Stimulated activated naive CD4-positive, alpha-beta T cell (primary cell): ENCODE data around the gene UBE2R2.
"Not testable (repeated sequence)": the region's sequence is repeated elsewhere in the genome, so short reads cannot be mapped to it uniquely, and the experiment has no call there.

ENCODE experiments used
- DNase-seq, 6 experiments: peaks; one replicate each; lab custom pipeline; 2025; lab: John Stamatoyannopoulos, UW

Gene UBE2R2, protein sequence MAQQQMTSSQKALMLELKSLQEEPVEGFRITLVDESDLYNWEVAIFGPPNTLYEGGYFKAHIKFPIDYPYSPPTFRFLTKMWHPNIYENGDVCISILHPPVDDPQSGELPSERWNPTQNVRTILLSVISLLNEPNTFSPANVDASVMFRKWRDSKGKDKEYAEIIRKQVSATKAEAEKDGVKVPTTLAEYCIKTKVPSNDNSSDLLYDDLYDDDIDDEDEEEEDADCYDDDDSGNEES

DNA sequence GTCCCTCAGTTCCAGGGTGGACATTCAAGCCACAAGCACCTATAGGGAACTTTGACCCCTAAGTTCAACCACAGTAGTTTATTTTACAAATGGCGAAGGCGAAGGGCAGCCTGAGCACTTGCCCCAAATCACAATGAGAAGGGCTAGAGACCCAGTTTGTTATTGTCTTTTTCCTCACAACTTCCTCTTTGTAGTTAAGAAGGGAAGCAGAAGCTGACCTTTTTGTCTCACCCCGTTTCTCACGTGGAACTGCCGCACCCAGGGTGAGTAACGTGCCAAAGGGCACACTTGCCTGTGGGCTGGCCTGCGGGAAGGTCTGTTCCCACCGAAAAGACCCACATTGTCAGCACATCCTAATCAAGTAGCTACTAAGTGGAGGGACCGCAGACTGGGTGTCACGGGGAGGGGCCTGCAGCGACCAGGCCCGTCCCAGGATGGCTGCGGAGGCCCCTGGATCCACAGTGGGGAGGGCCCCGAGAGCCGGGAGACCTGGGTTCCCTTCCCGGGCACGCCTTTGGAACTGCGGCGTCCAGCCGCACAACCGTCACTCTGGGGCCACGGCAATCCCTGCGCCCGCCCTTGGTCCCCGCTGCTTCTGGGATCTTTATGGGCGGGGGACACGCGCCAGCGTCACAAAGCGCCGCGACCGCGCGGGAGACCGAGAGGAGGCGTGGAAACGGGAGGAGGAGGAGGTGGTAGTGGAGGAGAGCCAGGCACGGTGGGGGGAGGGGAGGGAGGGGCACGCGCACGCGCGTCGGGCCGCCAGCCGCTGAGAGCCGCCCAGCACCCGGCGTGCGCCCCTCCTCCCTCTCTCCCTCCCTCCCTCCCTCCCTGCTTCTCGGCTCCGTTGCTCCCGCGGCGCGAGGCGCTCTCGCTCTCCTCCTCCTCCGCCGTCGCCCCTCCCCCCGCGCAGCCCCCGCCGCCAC lies at the start of gene UBE2R2:
UBE2R2 (plus strand) TSS at position 834 of the 926 bp plus-strand sequence. CDS start 598 bp downstream, outside the sequence.
- DNase-seq: peak; percentile 91 to 95 (median 94)

DNA sequence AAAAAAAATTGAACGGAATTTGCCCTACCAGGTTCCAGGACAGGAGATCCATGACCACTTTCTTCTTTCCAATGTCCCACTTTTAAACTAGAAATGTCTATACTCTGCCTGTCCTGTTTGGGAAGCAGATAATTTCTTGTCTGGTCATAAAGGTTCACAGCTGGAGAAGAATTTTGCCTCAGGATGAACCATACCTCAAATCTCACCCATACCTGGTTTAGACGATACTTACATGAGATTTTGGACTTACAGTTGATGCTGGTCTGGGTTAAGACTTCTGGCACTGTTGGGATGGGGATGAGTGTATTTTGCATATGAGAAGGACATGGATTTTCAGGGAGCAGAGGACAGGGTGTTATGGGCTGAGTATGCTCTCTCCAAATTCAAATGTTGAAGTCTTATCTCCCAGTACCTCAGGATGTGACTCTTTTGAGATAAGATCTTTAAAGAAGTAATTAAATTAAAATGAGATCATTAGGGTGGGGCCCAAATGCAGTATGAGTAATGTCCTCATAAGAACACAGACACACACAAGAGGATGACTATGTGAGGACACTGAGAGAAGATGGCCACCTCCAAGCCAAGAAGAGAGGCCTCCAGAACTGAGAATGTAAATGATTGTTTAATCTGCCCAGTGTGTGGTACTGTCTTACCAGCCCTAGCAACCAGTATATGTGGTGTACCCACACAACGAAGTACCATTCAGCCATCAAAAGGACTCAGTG lies 46.6 kb upstream of the UBE2R2 start:
- DNase-seq: not testable (repeated sequence)

DNA sequence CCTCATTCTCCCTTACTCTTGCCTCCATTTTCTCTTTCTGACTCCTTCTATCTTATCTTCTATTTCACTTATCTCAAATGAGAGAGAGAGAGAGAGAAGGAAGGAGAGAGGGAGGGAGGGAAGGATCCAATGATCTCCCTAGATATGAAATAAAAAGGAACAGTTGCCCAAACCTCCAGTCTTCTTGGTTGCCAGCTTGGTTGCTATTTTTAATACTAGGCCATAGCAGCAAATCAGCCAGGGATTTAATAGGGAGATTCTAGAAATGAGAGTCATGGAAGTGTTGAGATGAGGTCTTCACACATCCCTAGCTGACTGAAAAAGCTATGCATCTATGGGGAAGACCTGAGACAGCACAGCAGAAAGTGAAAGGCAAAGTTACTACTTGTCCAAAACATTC lies 43.8 kb upstream of the UBE2R2 start:
- DNase-seq: not testable (repeated sequence)

DNA sequence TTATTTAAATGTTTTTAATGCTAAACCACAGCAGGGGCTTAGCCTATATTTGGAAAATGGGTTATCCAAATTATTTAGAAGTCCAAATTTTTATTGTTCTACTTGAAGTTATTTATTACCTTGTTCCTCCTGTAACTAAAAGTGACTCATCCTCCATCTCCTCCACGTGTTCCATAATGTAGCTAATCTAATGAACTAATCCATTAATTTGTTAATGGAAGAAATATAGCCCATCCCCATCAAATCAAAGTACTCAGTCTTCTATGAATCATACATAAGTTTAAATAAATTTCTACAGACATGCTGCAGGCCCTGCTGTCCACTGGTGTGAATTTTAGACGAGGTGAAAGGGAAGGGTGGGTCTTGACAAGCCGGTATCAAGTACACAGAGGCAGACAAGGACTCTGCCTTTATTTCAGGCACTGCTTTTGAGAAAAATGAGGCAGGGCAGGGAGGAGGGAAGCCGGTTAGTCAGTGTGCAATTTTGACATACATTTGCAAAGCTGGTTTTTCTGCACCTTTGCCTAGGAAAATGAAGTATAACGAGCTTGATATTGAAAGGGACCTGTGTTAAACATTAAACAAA lies 42.8 kb upstream of the UBE2R2 start:
- not testable (repeated sequence) for DNase-seq

DNA sequence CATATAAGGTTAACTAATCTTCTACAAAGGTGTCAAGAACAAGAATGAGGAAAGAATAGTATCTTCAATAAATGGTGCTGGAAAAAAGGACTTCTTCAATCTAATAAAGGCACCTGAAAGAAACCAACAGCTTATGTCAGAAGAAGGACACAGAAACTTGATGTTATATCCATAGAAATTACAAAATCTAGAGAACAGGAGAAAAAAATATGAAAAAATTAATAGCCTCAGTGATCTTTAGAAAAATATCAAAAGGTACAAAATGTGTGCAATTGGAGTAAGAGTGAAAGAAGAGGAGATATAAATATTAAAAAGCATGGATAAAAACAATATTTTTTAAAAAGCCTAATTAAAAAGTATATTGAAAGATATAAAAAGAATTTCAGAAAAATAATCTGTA lies 40.4 kb upstream of the UBE2R2 start:
- no peak for DNase-seq

DNA sequence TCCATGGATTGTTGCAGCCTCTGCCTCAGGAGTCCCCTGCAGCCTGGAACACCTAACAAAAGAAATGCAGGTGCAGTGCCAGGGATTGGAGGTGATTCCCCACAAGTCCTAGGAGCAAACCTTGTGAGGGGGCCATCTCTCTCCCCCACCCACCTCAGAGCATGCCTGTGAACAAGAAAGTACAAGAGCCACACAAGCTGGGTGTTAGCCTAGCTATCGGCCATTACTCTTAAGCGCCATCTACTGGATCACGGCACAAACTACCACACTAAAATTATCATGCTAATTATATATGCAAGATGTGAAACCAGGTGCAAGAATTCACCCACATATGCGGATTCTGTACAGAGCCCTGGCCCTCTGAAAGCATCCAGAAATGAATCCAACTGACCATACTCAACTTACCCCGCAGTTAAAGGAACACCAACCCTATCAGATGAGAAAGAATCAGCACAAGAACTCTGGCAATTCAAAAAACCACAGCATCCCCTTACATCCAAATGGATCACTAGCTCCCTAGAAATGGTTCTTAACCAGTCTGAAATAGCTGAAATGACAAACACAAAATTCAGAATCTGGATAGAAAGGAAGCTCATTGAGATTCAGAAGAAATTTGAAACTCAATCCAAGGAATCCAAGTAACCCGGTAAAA lies 38.1 kb upstream of the UBE2R2 start:
- DNase-seq: peak in 5 of 6 experiments; percentile 5 to 60 (median 17)

DNA sequence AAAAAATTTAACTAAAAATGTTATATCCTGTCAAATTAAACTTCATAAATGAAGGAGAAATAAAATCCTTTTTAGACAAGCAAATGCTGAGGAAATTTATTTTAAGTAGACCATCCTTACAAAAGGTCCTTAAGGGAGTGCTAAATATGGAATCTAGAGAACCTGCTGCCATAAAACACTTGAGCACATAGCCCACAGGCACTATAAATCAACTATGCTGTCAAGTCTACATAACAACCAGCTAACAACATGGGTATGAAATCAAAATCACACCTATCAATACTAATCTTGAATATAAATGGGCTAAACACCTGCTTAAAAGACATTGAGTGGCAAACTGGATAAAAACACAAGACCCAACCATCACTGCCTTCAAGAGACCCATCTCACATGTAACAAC lies 36.7 kb upstream of the UBE2R2 start:
- no peak for DNase-seq

DNA sequence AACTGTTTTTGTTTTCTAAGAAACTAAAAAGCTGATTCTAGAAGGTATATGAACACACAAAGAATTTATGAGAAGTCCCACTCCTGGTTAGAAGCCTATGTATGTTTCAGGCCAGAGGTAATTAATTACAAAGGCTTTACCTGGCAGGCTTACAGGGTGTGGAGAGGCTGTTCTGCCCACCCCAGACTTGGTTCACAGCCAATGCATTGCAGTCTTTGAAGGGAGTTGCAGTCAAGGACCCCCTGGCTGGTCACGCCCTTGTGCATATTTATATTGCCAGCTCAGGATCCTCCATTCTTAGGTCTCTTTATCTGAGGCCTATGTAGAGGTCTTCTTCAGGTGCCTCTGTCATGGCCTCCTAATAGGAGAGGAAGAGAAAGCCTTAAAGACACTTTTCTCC lies 35.2 kb upstream of the UBE2R2 start:
- DNase-seq: no peak

DNA sequence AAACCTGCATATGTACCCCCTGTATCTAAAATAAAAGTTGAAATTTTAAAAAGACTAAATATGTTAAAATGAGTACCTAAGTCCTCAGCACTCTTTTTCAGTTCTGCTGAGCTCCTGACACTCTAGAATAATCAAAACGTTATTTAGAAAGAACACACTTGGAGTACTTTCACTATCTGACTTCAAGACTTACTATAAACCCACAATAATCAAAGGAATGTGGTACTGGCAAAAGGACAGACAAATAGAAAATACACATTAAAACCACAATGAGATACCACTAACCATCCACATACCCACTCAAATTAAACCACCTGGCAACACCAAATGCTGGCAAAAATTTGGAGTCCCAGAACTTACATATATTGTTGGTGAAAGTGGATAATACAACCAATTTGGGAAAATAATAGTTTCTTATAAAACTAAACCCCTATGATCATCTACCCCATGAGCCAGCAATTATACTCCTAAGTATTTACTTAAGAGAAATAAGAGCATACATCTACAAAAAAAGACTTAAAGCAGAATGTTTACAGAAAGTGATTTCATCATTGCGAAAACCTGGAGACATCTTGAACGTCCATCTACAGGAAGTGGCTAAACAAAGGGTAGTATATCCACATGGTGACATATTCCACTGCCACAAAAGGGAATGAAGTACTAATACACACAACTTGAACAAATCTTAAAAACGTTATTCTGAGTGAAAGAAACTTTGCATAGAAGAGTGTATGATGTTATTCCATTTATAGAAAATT lies 34.4 kb upstream of the UBE2R2 start:
- no peak for DNase-seq

DNA sequence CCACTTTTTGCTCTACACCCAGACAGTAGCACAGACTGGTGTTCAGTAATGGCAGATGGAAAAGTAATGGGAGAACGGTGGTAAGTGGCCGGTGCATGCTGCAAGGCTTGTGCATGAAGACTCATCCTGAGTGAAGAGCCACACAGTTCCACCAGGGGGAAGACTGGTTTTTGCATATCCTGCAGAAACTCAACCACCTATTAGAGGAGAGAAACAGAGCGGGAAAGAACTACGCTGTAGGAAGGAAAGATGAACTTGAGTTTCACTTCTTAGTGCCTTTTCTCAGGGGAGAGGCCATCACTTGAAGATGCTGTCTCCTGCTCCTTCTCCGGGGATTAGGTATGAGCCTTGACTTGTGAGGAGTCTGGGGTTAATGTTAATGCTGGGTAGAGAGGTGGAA lies 31.0 kb upstream of the UBE2R2 start:
- no peak for DNase-seq

DNA sequence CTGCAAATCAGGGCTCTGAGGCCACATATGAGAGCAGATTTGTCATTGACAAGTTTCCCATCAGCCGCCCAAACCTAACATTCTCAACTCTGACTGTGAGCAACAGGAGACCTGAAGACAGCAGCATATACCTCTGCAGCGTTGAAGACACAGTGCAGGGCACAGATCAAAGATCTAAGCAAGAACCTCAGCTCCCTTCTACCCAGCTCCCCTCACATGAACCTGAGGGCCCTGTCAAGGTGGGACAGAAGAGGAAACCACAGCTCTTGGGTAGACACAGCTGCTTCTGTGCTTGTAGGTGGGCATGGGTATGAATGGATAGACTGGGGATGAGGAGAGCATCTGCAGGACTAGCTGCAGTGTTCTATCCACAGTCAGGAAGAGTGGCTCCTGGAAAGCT lies 30.3 kb upstream of the UBE2R2 start:
- no peak for DNase-seq

DNA sequence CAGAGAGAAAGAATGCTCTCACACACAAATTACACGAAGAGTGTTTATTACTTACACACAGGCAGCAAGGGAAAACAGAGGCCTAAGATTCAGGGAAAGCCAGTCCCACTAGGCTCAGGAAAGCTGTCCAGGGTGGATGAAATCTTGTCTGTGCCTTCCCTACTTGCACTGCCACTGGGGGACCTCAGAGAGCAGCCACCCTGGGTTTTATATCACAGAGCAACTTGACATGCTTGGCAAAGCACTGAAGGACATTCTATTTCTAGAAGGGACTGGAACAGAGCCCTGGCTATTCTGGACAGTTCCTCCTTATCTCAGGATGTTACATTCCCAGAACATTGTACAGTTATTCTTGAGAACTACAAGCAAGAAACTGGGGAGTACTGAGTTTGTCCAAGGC lies 29.1 kb upstream of the UBE2R2 start:
- DNase-seq: no peak

DNA sequence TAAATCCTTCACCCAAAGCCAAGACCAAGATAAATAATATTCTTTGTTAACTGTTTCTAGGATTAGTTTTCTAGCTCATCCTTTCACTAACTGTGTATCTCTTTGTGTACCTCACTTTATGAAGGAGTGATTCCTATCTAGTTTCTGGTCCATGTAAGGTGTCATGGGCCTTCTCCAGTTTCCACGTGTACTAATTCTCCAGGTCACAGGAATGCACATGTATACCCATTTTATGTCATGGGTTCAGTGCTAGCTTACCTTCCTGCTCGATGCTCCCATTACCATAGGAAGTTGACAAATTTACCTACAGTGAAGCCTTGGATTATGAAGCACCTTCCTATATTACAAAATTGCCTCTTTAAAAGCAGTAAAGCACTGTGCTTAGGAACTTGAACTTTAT lies 27.5 kb upstream of the UBE2R2 start:
- not testable (repeated sequence) for DNase-seq

DNA sequence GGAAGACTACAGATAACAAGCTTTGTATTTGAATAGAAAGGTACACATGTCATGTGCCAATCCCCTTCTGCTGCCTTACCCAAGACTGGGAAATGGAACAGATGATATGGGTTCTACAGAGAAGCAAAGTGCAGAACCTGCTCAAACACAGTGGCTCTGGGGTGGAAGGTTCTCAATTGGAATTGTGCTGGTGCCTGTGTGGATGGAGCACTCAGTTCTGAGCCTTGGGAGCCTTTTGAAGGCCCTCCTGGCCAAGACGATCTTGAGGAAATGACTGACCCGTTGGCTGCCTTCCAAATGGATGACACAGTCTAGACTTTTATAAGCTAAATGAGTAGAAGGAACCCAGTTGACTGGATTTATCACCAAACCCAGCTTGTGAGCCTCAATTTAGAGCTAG lies 25.8 kb upstream of the UBE2R2 start:
- no peak for DNase-seq

DNA sequence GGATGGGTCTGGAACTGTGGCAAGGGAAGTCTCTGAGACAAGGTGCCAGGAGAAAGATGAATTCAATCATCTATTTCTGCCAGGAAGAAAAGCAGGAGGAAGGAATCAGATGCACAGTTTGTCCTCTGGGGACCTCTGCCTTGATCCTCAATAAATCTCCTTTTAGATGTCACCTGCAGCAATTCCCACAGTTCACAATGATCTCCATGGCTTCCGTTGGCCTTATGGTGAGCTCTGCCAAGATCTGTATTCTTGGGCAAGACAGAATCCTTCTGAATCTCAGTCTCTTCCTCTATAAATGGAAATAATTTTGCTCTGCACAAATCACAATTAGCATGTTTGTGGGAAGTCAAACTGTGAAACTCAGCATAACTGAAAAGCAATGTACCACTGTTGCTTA lies 23.5 kb upstream of the UBE2R2 start:
- DNase-seq: not testable (repeated sequence)

DNA sequence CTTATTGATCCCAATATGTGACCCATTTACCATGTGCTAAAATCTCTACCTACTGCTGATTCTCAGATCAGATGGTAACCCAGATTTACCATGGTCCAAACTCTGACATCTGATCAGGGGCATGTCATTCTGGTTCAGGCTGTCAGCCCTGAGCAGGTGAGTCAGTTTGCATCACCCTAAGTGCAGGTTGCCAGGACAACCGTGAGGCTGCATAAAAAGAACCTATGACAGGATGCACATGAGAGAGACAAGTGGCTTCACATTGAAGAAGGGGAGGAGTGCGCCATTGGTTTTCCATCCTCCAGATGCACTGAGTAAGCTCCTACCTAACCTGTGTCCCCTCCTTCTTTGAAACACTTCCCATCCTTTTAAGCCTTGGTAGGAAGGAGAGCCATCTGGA lies 22.4 kb upstream of the UBE2R2 start:
- no peak for DNase-seq

DNA sequence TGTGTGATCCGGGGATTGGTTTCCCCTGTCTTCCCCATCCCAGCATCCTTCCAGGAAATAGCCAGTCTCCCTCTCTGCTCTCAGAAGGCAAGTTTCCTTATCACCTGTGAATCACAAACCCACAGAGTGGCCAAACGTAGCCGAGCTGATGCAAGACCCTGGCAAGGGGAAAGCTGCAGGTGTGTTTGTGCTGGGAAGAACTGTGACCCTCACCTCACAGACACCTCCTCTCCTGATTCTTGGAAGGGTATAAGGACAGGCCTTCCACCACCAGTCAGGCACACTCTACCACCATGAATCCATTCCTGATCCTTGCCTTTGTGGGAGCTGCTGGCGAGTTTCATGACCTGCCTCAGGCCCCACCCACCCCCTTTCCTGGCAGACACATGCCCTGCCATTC lies 21.7 kb upstream of the UBE2R2 start, which contains the start of gene PRSS3:
PRSS3 (plus strand) TSS at position 281 of the 400 bp plus-strand sequence; CDS start at position 294, 13 bp downstream.
- no peak for DNase-seq

DNA sequence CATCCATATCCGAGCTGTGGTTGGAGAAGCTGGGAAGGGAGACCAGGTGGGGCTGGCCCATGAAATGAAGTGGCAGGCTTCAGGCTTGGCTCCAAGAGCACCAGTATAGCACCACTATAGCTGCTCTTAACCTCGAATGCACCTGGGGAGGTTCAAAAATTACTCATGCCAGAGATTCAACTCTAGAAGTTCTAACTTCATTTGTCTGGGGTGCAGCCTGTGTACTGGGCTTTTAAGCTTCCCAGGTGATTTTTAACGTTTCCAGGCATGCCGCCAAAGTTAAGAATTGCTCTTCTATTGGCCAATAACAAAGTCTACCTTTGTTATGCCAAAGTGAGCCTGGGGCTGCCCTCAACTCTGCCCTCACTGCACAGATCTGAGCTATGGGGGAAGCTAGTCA lies 21.1 kb upstream of the UBE2R2 start:
- DNase-seq: no peak

DNA sequence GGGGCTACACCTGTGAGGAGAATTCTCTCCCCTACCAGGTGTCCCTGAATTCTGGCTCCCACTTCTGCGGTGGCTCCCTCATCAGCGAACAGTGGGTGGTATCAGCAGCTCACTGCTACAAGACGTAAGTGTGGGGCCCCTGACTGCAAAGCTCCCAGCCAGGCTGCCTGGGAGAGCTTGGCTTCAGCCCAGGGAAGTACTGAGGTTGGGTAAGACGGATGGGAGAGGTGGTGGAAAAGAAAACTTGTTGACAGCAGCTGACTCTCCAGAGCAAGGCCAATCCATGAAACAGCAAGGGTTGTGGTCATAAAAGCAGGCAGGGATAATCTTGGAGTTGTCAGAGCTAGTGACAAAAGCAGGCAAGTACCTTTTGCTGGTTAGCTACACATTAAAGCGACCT lies 20.3 kb upstream of the UBE2R2 start:
- DNase-seq: not testable (repeated sequence)

DNA sequence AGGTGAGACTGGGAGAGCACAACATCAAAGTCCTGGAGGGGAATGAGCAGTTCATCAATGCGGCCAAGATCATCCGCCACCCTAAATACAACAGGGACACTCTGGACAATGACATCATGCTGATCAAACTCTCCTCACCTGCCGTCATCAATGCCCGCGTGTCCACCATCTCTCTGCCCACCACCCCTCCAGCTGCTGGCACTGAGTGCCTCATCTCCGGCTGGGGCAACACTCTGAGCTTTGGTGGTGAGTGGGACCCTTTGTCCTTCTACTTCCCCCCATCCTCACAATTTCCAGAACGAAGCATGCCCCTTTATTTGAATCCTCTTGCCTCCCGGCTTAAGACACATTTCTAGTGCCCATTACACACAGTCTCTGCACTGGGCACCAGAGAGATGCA lies 19.1 kb upstream of the UBE2R2 start:
- DNase-seq: no peak

DNA sequence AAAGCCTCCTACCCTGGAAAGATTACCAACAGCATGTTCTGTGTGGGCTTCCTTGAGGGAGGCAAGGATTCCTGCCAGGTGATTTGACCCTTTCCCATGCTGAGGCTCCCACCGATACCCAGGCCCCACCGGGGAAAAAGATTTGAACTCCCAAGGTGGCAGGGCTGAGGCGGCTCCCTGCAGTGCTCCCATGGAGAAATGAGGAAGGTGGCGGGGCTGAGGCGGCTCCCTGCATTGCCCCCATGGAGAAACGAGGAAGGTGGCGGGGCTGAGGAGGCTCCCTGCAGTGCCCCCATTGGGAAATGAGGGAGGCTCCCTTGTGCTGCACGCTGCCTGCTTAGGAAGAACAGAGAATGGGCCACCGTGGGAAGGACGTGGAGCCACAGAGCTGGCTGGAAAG lies 18.4 kb upstream of the UBE2R2 start:
- no peak for DNase-seq
